NCI-H526 treated with DMSO at 0.1 percent for 48 hours (cell line): ENCODE measurements around the gene CPT1B.
A peak's percentile ranks its signal among the peaks of the same experiment; 100 is the strongest.
"Not testable (repeated sequence)": the region's sequence is repeated elsewhere in the genome, so short reads cannot be mapped to it uniquely, and the experiment has no call there.

Source experiments
- DNase-seq: peaks from one replicate; lab custom pipeline; 2025; lab: John Stamatoyannopoulos, UW

Gene CPT1B

DNA sequence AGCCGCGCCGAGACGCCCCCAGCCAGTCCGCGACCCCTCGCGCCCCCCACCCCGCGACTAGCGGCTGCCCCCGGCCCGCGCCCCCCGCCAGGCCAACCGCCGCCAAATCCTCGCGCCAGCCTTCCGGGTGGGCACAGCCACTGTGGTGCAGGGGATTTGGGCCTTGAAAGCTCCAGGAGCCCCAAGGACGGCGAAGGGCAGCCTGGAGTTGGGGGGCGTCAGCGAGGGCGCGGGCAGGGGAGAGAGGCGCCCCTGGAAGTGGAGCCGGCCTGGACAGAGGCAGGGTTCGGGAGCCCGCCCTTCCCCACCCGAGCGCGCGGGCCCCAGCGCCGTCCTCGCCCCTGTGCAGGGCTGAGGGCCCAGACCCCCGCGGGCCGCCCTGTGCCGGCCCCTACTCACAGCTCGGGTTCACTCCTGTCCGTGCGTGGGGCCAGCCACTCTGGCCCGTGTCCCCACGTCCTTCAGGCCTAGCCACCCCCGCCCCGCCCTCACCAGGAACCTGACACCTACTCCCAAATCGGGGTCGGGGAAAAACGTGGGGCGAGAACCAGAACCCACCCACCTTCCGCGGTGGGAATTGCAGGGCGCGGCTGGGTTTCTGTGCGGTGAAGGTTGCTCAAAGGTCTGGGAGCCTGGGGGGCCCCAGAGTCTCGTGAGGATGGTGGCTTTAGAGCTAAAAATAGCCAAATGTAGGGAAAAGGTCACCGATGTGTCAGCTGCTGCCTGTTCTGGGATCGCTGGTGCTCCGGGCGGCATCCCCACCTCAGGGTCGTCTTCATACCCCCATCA, at the start of gene CPT1B:
TSS of gene CPT1B (minus strand) at position 441 of the 789 bp plus-strand sequence. CDS start 512 bp downstream, outside the sequence.
- DNase-seq = no peak

DNA sequence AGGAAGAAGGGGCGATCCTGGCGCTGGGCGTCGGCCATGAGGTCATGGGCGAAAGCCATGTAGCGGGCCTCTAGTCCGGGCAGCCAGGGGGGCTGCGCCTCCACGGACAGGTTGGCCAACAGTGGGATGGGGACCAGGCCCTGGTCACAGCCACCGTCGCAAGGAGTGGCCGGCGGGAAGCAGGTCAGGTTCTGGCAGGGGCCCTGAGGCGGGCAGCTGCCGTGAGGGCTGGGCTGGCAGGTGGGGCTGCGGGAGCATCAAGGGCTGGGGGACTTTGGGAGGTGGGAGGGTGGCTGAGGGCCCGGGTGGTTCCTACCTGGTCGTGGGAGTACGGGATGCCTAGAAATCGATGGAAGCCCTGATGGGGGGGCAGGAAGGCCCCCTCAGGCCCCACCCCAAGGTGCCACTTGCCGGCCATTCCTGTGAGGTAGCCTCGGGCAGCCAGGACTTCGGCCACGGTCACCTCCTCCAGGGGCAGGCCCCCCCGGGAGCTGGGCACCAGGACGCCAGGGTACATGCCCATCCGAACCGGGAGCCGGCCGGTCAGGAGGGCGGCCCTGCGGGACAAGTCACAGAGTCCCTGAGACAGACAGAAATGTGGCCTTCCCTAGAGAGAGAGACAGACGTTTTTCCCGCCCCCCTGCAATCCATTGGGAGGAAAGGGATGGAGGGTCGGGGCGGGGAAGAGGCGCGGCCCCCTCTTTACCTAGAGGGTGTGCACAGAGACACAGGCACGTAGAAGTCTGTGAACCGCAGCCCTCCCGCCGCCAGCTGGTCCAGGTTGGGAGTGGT, 48.8 kb upstream of the CPT1B start:
- no peak for DNase-seq

- DNase-seq = no peak
Measured at GRCh38 chr22:50626314-50626849, 48.2 kb upstream of the CPT1B start.

- no peak for DNase-seq
Measured at GRCh38 chr22:50625568-50626313, 47.5 kb upstream of the CPT1B start.

DNA sequence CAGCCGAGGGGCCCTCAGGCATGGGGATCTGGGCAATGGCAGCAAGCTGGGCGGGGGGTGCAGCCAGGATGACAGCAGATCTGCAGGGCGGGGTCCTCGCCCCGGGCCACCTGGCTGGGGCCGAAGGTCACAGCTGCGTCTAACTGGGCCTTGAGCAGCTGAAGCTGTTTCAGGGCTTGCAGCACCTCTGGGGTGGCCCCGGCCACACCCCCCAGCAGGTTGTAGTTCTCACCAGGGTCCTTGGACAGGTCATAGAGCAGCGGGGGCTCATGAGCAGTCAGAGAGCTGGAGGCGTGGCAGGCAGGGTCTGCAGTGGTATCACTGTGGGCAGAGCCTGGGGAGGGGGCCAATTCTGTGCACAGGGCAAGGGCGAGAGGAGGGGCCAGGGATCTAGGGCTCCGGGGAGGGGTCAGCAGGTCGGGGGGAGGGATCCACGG, 46.9 kb upstream of the CPT1B start:
- no peak for DNase-seq

DNA sequence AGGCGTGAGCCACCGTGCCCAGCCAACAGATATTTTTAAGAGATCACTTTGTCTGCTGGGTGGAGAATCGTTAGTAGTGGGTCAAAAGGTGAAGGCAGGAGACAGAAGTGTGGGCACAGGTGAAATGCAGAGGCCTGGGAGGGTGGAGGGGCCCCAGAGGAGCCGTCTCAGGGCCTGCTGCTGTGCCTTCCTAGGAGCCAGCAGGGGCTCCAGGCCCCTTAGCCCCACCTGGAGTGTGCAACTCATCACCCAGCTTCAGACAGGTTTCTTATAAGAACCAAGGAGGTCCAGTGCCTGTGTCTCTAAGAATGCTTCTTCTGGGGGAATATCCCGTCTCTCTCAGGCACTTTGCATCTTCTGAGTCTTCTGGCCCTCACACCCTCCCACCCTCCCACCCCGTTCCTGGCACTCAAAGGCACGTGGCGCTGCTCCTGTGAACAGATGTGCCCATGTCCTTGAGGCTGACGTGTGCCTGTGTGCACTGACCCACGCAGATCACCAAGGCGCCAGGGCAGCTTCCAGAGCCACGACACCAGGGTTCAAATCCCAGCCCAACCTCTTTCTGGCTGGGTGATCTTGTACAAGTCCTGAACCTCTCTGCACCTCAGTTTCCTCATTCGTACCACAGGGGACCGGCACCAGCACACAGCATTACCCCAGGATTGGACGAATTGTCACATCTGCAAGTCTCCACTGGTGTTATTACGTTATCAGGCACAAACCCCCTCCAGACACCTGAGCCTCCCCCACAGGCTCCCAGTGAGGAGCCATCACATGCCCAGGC, 46.3 kb upstream of the CPT1B start:
- no peak for DNase-seq

DNA sequence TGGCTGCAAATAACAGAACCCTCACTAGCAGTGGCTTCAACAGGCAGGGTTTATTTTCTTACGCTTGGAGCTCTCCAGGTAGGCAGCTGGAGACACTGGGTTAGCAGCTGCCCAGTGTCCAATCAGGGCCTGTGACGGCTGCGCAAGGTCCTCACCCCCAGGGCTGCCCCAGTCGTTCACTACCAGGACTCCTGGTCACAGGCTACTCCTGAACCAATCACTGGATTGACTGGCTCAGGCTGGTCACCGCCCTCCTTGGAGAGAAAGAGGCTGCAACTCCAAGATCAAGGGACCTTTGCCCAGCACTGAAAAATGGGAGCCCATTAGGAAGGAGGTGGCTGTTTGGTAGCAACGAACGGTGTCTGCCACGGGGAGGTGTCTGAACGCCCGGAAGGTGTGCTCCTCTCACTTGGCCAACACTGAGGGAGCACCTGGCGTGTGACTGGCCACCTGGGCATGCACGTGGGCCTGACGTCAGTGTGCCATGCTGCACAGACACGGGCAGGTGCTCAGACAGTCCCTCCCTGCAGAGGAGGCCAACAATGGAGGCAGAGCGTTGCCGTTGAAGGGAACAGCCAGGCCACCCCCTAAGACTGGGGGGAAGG, 44.6 kb upstream of the CPT1B start:
- DNase-seq = peak; percentile 40

- no peak for DNase-seq
Measured at GRCh38 chr22:50621948-50622722, 43.9 kb upstream of the CPT1B start.

DNA sequence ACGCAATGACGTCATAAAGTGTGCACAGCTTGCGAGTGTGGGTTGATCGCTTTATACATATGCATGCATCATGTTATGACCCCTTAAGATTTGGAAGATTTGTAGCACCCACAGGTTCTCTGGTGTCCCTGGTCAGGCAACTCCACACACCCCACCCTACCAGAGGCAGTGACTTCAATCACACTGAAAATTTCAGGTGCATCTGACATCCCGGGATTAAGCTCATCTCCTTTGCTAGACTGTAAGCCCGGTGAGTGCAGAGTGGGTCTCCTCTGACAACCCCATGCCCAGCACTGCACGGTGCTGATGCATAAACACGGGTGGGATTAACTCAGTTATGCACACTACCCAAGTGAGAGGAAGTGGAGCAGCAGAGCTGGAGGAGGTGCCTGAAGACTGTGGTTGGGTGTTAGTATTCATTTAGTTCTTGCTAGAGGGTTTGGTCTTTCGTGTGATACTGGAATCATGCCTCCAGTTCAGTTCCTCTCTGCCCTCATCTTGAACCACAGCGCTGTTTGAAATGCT, 43.2 kb upstream of the CPT1B start:
- DNase-seq = no peak

GRCh38 chr22:50620593-50621355, 42.5 kb upstream of the CPT1B start:
- peak; percentile 19 for DNase-seq

DNA sequence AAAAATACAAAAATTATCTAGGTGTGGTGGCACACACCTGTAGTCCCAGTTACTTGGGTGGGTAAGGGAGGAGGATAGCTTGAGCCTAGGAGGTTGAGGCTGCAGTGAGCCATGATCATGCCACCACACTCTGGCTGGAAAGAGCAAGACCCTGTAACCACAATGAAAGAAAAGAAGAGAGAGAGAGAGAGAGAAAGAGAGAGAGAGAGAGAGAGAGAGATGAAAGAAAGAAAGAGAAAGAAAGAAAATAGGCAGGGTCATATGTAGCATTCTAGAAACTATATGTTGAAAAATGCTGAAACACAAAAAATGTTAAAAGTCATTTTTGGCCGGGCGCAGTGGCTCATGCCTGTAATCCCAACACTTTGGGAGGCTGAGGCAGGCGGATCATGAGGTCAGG, 36.1 kb upstream of the CPT1B start:
- not testable (repeated sequence) for DNase-seq

DNA sequence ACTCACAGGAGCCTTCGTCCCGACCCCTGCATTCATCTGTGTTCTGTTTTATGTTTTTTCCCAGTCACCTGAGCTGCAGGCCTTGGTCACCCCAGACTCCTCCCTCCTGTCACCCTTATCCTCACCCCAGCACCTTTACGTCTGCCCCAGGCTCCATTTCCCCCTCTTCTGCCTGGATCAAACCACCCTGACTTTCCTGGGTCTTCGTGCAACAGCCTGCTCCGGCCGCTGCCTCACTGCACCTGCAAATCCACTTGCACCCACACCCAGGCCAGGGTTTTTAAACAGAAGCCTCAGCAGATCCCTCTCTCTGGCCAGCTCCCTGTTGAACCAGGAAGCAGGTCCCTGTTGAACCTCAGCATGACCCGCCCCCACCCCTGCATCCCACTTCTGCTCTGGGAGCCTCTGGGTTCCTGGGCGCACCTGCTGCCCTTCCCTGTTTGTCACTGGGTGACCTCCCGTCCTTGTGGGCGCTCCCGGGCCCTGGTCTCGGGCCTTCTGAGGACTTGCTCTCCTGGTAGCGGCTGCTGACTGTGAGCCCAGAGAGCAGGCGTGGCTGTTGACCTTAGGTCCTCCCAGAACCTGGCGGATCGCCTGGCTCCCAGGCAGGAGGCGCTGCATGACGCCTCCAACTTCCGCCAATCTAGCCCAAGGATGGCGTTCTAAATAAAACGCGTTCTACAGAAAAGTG, 35.2 kb upstream of the CPT1B start:
- DNase-seq = no peak

GRCh38 chr22:50612528-50613221, 34.4 kb upstream of the CPT1B start:
- no peak for DNase-seq

GRCh38 chr22:50612168-50612527, 33.9 kb upstream of the CPT1B start:
- no peak for DNase-seq

DNA sequence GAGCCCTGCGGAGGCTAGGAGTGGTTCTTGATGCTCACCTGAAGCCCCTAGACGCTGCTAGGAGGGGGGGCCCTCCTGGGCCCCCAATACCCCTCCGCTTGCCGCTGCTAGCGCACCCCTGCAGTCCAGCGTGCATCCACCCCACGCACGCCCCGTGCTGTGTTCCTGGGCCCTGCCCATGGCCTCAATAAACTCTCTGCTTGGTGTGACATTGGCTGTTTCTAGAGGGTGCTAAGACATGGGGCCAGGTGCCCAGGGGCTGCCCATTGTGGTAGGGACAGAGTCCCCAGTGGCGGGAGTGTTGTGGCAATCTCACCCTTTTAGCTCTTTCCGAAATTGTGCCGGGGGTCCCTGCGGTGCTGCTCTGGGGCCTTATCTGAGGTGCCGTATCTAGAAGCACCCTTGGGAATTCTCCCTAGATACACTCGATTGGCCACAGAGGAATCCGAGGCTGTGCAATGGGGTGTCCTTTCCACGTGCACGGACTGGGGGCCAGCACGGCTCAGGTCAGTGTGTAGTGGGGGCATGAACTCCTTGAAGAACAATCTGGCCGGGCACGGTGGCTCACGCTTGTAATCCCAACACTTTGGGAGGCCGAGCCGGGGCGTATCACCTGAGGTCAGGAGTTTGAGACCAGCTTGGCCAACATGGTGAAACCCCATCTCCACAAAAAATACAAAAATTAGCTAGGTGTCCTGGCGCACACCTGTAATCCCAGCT, 33.3 kb upstream of the CPT1B start:
- no peak for DNase-seq

DNA sequence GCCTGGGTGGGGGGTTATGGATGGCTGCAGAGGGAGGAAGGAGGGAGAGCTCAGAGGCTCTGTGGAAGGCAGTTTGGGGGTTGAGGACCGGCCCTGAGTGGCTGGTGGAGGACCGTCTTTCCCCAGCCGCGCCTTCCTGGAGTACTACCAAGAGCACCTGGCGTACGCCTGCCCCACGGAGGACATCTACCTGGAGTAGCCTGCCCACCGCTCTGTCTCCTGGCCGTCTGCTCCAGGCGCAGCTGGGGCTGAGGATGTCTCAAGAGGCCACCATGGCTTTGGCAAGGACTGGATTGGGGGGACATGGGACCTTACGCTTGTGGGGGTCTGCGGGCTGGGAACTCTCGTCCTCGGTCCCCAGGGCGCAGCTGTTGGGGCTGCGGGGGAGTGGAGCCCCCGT, 32.4 kb upstream of the CPT1B start:
- no peak for DNase-seq

- no peak for DNase-seq
Measured at GRCh38 chr22:50610041-50610451, 31.8 kb upstream of the CPT1B start.
